MM.1S (cell line): Measurements from ENCODE around the gene DISC1.

Experiments used
- DNase-seq: peaks from one replicate; pipeline ENCODE4 v3.0.0-alpha.2; 2015
- H2AFZ ChIP-seq: fragments of 300-600 bp; sonication (generic); 2 replicates; pipeline ENCODE4 v1.6.0; 2016; ENCODE audit warnings: antibody characterized with exemption, low read length
- H3F3A ChIP-seq: fragments of 300-600 bp; sonication (generic); 2 replicates; pipeline ENCODE4 v1.6.1; 2016; ENCODE audit warnings: mild to moderate bottlenecking, antibody characterized with exemption, low read length, moderate library complexity, mixed read lengths; ENCODE audit not compliant: insufficient read depth
- H3K27ac ChIP-seq: fragments of 300-600 bp; sonication (generic); 2 replicates; pipeline ENCODE4 v1.5.1; 2016; ENCODE audit warnings: mild to moderate bottlenecking, low read length
- H3K27me3 ChIP-seq: fragments of 300-600 bp; sonication (generic); replicated peaks from 2 replicates; pipeline ENCODE4 v1.6.0; 2016; ENCODE audit warnings: low read length; ENCODE audit not compliant: insufficient read depth
- H3K36me3 ChIP-seq: fragments of 300-600 bp; sonication (generic); replicated peaks from 2 replicates; pipeline ENCODE4 v1.6.1; 2016; ENCODE audit warnings: mild to moderate bottlenecking, low read length, mixed read lengths; ENCODE audit not compliant: insufficient read depth
- H3K4me1 ChIP-seq: fragments of 300-600 bp; sonication (generic); 2 replicates; pipeline ENCODE4 v1.6.1; 2016; ENCODE audit warnings: low read length, mixed read lengths
- H3K4me2 ChIP-seq: fragments of 300-600 bp; sonication (generic); 2 replicates; pipeline ENCODE4 v1.6.0; 2016; ENCODE audit warnings: low read depth, low read length
- H3K4me3 ChIP-seq: fragments of 300-600 bp; sonication (generic); 2 replicates; pipeline ENCODE4 v1.5.1; 2016; ENCODE audit warnings: low read length, mixed read lengths
- H3K79me2 ChIP-seq: fragments of 300-600 bp; sonication (generic); 2 replicates; pipeline ENCODE4 v1.6.1; 2016; ENCODE audit warnings: mixed run types, low read length, mixed read lengths
- H3K9ac ChIP-seq: fragments of 300-600 bp; sonication (generic); 2 replicates; pipeline ENCODE4 v1.6.1; 2016; ENCODE audit warnings: low read length, mixed read lengths
- H3K9me2 ChIP-seq: fragments of 300-600 bp; sonication (generic); replicated peaks from 2 replicates; pipeline ENCODE4 v1.6.1; 2016; ENCODE audit warnings: mild to moderate bottlenecking, low read length, mixed read lengths; ENCODE audit not compliant: insufficient read depth
- H3K9me3 ChIP-seq: fragments of 300-600 bp; sonication (generic); replicated peaks from 2 replicates; pipeline ENCODE4 v1.6.1; 2016; ENCODE audit warnings: mild to moderate bottlenecking, low read length, mixed read lengths; ENCODE audit not compliant: insufficient read depth
- H4K20me1 ChIP-seq: fragments of 300-600 bp; sonication (generic); 2 replicates; pipeline ENCODE4 v1.6.1; 2016; ENCODE audit warnings: mild to moderate bottlenecking, low read length, moderate library complexity, mixed read lengths; ENCODE audit not compliant: insufficient read depth
- EZH2 ChIP-seq: fragments of 300-600 bp; sonication (generic); optimal IDR thresholded peaks from 2 replicates; pipeline ENCODE3; 2017; ENCODE audit warnings: low read depth, mild to moderate bottlenecking, antibody characterized with exemption, low read length, mixed read lengths
- EZH2phosphoT487 ChIP-seq: fragments of 300-600 bp; sonication (generic); IDR thresholded peaks from 2 replicates; pipeline ENCODE4 v1.6.1; 2018; ENCODE audit warnings: antibody characterized with exemption, low read length
- TF ChIP-seq, protein P1 (sequence below): fragments of 300-600 bp; sonication (generic); IDR thresholded peaks from 2 replicates; pipeline ENCODE4 v1.5.1; 2016; ENCODE audit warnings: antibody characterized with exemption, low read length, mixed read lengths

Gene DISC1

DNA sequence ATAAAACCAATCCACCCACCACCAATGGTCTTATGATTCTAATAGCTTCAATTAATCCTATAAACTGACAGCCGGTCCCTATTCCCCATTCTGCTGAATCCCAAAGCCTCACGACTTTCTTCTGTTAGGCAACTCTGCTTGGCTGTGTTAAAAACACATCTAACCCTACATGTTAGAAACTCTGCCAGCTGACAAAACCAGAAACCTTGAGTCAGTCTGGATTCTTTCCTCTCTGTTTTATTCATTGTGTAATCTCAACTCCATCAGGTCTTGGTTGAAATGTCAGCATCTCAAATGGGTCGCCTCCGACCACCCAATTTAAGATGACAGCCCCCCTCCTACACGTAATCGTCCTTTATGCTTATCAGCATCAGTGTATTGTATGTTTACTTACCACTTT lies 312.1 kb downstream of the DISC1 start:
- no peaks in the 10 kb centered on the region for H3K9me3 ChIP-seq
- TF ChIP-seq, protein P1, sequence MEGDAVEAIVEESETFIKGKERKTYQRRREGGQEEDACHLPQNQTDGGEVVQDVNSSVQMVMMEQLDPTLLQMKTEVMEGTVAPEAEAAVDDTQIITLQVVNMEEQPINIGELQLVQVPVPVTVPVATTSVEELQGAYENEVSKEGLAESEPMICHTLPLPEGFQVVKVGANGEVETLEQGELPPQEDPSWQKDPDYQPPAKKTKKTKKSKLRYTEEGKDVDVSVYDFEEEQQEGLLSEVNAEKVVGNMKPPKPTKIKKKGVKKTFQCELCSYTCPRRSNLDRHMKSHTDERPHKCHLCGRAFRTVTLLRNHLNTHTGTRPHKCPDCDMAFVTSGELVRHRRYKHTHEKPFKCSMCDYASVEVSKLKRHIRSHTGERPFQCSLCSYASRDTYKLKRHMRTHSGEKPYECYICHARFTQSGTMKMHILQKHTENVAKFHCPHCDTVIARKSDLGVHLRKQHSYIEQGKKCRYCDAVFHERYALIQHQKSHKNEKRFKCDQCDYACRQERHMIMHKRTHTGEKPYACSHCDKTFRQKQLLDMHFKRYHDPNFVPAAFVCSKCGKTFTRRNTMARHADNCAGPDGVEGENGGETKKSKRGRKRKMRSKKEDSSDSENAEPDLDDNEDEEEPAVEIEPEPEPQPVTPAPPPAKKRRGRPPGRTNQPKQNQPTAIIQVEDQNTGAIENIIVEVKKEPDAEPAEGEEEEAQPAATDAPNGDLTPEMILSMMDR: no peak
- TF ChIP-seq EZH2phosphoT487 (no peak), EZH2 (no peak)
- no peaks in the 10 kb centered on the region for H3K9me2 ChIP-seq
- H3K4me2 ChIP-seq: no peak overlapping the region
- no peaks in the 10 kb centered on the region for H4K20me1 ChIP-seq
- H3F3A ChIP-seq: no peaks in the 10 kb centered on the region
- no peak for DNase-seq
- H3K9ac ChIP-seq: no peak overlapping the region
- no peak overlapping the region for H2AFZ ChIP-seq
- no peaks in the 10 kb centered on the region for H3K27me3 ChIP-seq
- no peaks in the 10 kb centered on the region for H3K36me3 ChIP-seq
- H3K79me2 ChIP-seq: no peaks in the 10 kb centered on the region
- H3K4me1 ChIP-seq: no peaks in the 10 kb centered on the region
- H3K27ac ChIP-seq: no peak overlapping the region
- H3K4me3 ChIP-seq: no peak overlapping the region

DNA sequence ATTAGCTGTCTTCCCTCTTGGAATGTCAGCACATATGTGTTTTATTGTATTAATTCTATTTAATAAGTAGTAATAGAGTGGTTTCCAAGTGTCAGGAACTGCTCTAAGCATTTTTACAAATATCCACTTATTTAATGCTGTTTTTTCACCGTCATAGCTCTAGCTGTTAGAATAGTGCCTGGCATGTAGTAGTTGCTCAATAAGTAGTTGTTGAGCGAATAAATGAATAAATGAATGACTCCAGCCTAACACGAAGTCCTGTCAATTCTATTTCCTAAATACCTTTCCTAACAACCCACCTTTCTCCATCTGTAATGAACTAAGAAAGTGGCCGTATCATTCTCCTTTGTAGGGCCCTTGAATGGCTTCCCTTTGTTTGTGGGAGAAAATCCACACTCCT lies 312.5 kb downstream of the DISC1 start:
- Histone ChIP-seq H3K9me2 (no peaks in the 10 kb centered on the region), H3K4me1 (no peaks in the 10 kb centered on the region), H3K4me3 (no peak overlapping the region), H3K27ac (no peak overlapping the region), H4K20me1 (no peaks in the 10 kb centered on the region), H3K9me3 (no peaks in the 10 kb centered on the region), H3K4me2 (no peak overlapping the region), H3K36me3 (no peaks in the 10 kb centered on the region), H3K79me2 (no peaks in the 10 kb centered on the region), H3K27me3 (no peaks in the 10 kb centered on the region), H3K9ac (no peak overlapping the region), H3F3A (no peaks in the 10 kb centered on the region), H2AFZ (no peak overlapping the region)
- TF ChIP-seq EZH2phosphoT487 (no peak), EZH2 (no peak)
- TF ChIP-seq, protein P1: no peak
- no peak for DNase-seq

GRCh38 chr1:231940116-231940515 lies 313.5 kb downstream of the DISC1 start:
- DNase-seq: no peak
- Histone ChIP-seq H3K27ac (no peak overlapping the region), H3K4me1 (no peaks in the 10 kb centered on the region), H3K36me3 (no peaks in the 10 kb centered on the region), H3F3A (no peaks in the 10 kb centered on the region), H3K79me2 (no peaks in the 10 kb centered on the region), H3K9me2 (no peaks in the 10 kb centered on the region), H4K20me1 (no peaks in the 10 kb centered on the region), H3K9ac (no peak overlapping the region), H2AFZ (no peak overlapping the region), H3K9me3 (no peaks in the 10 kb centered on the region), H3K27me3 (no peaks in the 10 kb centered on the region), H3K4me2 (no peak overlapping the region), H3K4me3 (no peak overlapping the region)
- TF ChIP-seq EZH2phosphoT487 (no peak), EZH2 (no peak)
- TF ChIP-seq, protein P1: no peak
